Measurements from ENCODE around the gene RNU6-9. TPM values are rescaled to one million over a fixed set of nuclear protein-coding genes. Genes with fewer than 3 reads are reported as not detected.
"Not testable (repeated sequence)": the region's sequence is repeated elsewhere in the genome, so short reads cannot be mapped to it uniquely, and the experiment has no call there.

RNU6-9 gene
- total and polyA plus RNA-seq, 2 donors (not counting 1 experiment from before 2014, with no cell fraction given) = not detected

DNA sequence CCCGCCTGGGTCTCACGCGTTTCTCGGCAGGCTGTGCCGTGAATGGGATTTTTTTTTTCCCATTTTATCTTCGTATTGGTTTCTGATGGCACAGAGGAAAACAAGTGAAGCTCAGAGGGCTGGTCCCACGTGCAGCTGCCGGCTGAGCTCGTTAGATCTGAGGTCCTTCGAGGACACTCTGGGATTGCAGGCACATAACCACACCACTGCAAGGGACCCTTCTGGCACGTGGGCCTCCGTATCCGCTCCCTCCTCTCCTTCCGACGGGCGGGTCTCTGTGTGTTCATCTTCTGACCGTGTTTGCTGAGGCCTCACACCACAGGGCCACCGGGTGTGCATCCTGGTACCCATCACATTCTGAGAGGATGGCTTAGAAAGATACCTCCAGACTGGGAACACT lies 17.2 kb upstream of the RNU6-9 start:
- H3K27me3 ChIP-seq (replicated peaks in 1 of 4; ENCODE audit: control extremely low read depth in 1 of 4, control insufficient read depth in 3 of 4, insufficient read depth in 4 of 4, low read length in 3 of 4) = no peaks in the 10 kb centered on the region
- no peak overlapping the region for H3K4me3 Mint-ChIP-seq
- ChIA-PET CTCF (interaction anchor here (0.8 to 2.1 kb wide), 2 partner anchors 12 to 31 kb away, joined by 3 to 6 read pairs; no protein-coding TSS in a partner anchor), POLR2A (no interaction called here)
- H3K4me1 Mint-ChIP-seq = peaks cover 9% of the 10 kb centered on the region
- intact Hi-C loops (cut with micrococcal nuclease) = no loop called here
- peaks cover 0 to 18% of the 10 kb centered on the region in 2 experiments for H3K36me3 ChIP-seq (replicated peaks in 1 of 2; ENCODE audit: control extremely low read depth in 1 of 2, control insufficient read depth in 1 of 2, extremely low read depth in 1 of 2, insufficient read depth in 2 of 2, low read length in 1 of 2)
- H2AFZ ChIP-seq (ENCODE audit: insufficient read depth, low read depth, low read length, poor library complexity, severe bottlenecking) = no peak overlapping the region
- peaks cover 0 to 3% (median 0%) of the 10 kb centered on the region in 3 donors for H3K9me3 ChIP-seq (ENCODE audit: control extremely low read depth in 1 of 3, control insufficient read depth in 2 of 3, insufficient read depth in 1 of 3, low read length in 2 of 3)
- no peak overlapping the region for H3K27ac Mint-ChIP-seq
- ATAC-seq (ENCODE audit: low read depth) = no peak
- WGBS (ENCODE audit: insufficient coverage) = 96% methylated on average over 17 of the region's 18 CpGs
- no peaks in the 10 kb centered on the region for H3K9me3 Mint-ChIP-seq (ENCODE audit: insufficient read depth)
- H3K4me1 ChIP-seq (ENCODE audit: control insufficient read depth in 2 of 2, insufficient read depth in 2 of 2, low read length in 2 of 2) = peaks cover 8 to 17% of the 10 kb centered on the region in 2 donors
- no peaks in the 10 kb centered on the region for H3K27me3 Mint-ChIP-seq
- no peak for TF ChIP-seq EZH2 (IDR thresholded peaks at IDR 0.05; ENCODE audit: borderline replicate concordance, insufficient read depth, low read depth, low read length, poor library complexity, severe bottlenecking)
- DNase-seq = no peak
- H4K20me1 ChIP-seq (ENCODE audit: control insufficient read depth, insufficient read depth, low read length, poor library complexity, severe bottlenecking) = peaks cover 25% of the 10 kb centered on the region
- H3K79me2 ChIP-seq (ENCODE audit: control insufficient read depth, insufficient read depth, low read length) = peaks cover 13% of the 10 kb centered on the region
- no peak overlapping the region for H3K4me3 ChIP-seq (ENCODE audit: control extremely low read depth in 1 of 5, extremely low read depth in 1 of 5, insufficient read depth in 1 of 5, low read depth in 2 of 5, low read length in 4 of 5)
- no peak overlapping the region for H3K27ac ChIP-seq (ENCODE audit: low read length in 2 of 2)
- H3K4me2 ChIP-seq (replicated peaks; ENCODE audit: low read depth, low read length, poor library complexity, severe bottlenecking) = no peak overlapping the region
- no peak overlapping the region for H3K9ac ChIP-seq (ENCODE audit: low read length)

DNA sequence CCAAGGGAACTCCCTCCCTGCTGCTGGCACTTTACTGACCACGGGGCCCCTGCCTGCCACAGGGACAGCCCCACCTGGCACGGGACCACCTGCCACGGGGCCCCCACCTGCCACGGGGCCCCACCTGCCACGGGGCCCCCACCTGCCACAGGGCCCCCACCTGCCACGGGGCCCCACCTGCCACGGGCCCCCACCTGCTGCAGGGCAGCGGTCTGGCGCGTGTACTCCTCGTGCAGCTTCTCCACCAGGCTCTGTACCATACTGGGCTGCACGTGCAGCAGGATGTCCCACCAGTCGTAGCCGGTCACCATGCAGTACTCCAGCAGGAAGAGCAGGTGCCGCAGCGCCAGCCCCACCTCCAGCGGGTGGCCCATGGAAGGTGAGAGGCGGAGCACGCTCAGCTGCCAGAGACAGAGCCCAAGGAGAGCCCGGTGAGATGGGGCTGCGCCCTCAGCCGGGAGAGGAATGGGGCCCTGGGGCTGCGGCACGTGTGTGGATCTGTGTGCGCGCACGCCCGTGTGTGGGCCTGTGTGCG lies 16.4 kb upstream of the RNU6-9 start:
- ChIA-PET CTCF (interaction anchor here (2.1 kb wide), 1 partner anchor 30 kb away, joined by 6 read pairs; no protein-coding TSS in a partner anchor), POLR2A (interaction anchor here (0.6 kb wide), 1 partner anchor 499 kb away, joined by 11 read pairs; no protein-coding TSS in a partner anchor)
- Histone ChIP-seq H3K27ac (ENCODE audit: low read length in 2 of 2) (no peak overlapping the region), H3K9ac (ENCODE audit: low read length) (no peak overlapping the region), H3K4me2 (replicated peaks; ENCODE audit: low read depth, low read length, poor library complexity, severe bottlenecking) (no peak overlapping the region), H3K4me1 (ENCODE audit: control insufficient read depth in 2 of 2, insufficient read depth in 2 of 2, low read length in 2 of 2) (peaks cover 8 to 16% of the 10 kb centered on the region in 2 donors), H3K27me3 (replicated peaks in 1 of 4; ENCODE audit: control extremely low read depth in 1 of 4, control insufficient read depth in 3 of 4, insufficient read depth in 4 of 4, low read length in 3 of 4) (no peaks in the 10 kb centered on the region), H4K20me1 (ENCODE audit: control insufficient read depth, insufficient read depth, low read length, poor library complexity, severe bottlenecking) (peaks cover 32% of the 10 kb centered on the region), H3K4me3 (ENCODE audit: control extremely low read depth in 1 of 5, extremely low read depth in 1 of 5, insufficient read depth in 1 of 5, low read depth in 2 of 5, low read length in 4 of 5) (no peak overlapping the region), H2AFZ (ENCODE audit: insufficient read depth, low read depth, low read length, poor library complexity, severe bottlenecking) (no peak overlapping the region), H3K79me2 (ENCODE audit: control insufficient read depth, insufficient read depth, low read length) (peaks cover 20% of the 10 kb centered on the region), H3K36me3 (replicated peaks in 1 of 2; ENCODE audit: control extremely low read depth in 1 of 2, control insufficient read depth in 1 of 2, extremely low read depth in 1 of 2, insufficient read depth in 2 of 2, low read length in 1 of 2) (peaks cover 0 to 23% of the 10 kb centered on the region in 2 experiments), H3K9me3 (ENCODE audit: control extremely low read depth in 1 of 3, control insufficient read depth in 2 of 3, insufficient read depth in 1 of 3, low read length in 2 of 3) (peaks cover 0 to 3% (median 0%) of the 10 kb centered on the region in 3 donors)
- Mint-ChIP-seq H3K9me3 (ENCODE audit: insufficient read depth) (no peaks in the 10 kb centered on the region), H3K27ac (no peak overlapping the region), H3K4me3 (no peak overlapping the region), H3K4me1 (peaks cover 7% of the 10 kb centered on the region), H3K27me3 (no peaks in the 10 kb centered on the region)
- intact Hi-C loops (cut with micrococcal nuclease) = no loop called here
- ATAC-seq (ENCODE audit: low read depth) (no peak), DNase-seq (no peak)
- TF ChIP-seq EZH2 (IDR thresholded peaks at IDR 0.05; ENCODE audit: borderline replicate concordance, insufficient read depth, low read depth, low read length, poor library complexity, severe bottlenecking) = no peak
- TF ChIP-seq, protein P1, sequence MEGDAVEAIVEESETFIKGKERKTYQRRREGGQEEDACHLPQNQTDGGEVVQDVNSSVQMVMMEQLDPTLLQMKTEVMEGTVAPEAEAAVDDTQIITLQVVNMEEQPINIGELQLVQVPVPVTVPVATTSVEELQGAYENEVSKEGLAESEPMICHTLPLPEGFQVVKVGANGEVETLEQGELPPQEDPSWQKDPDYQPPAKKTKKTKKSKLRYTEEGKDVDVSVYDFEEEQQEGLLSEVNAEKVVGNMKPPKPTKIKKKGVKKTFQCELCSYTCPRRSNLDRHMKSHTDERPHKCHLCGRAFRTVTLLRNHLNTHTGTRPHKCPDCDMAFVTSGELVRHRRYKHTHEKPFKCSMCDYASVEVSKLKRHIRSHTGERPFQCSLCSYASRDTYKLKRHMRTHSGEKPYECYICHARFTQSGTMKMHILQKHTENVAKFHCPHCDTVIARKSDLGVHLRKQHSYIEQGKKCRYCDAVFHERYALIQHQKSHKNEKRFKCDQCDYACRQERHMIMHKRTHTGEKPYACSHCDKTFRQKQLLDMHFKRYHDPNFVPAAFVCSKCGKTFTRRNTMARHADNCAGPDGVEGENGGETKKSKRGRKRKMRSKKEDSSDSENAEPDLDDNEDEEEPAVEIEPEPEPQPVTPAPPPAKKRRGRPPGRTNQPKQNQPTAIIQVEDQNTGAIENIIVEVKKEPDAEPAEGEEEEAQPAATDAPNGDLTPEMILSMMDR (IDR thresholded peaks at IDR 0.05) = no peak
- 90% methylated on average over 29 of the region's 29 CpGs for WGBS (ENCODE audit: insufficient coverage)

DNA sequence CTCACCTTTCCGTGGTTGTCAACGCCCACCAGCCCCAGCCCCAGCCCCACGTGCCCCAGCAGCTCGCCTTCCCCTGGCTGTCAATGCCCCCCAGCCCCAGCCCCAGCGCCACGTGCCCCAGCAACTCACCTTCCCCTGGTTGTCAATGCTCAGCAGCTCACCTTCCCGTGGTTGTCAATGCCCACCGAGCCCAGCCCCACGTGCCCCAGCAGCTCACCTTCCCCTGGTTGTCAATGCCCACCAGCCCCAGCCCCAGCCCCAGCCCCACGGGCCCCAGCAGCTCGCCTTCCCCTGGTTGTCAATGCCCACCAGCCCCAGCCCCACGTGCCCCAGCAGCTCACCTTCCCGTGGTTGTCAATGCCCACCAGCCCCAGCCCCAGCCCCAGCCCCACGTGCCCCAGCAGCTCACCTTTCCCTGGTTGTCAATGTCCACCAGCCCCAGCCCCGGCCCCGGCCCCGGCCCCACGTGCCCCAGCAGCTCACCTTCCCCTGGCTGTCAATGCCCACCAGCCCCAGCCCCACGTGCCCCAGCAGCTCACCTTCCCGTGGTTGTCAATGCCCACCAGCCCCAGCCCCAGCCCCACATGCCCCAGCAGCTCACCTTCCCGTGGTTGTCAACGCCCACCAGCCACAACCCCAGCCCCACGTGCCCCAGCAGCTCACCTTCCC lies 15.2 kb upstream of the RNU6-9 start:
- not testable (repeated sequence) for H3K9me3 ChIP-seq (ENCODE audit: control extremely low read depth in 1 of 3, control insufficient read depth in 2 of 3, insufficient read depth in 1 of 3, low read length in 2 of 3)

More for the DNA sequence above, 15.2 kb upstream of the RNU6-9 start:
- H3K36me3 ChIP-seq (replicated peaks in 1 of 2; ENCODE audit: control extremely low read depth in 1 of 2, control insufficient read depth in 1 of 2, extremely low read depth in 1 of 2, insufficient read depth in 2 of 2, low read length in 1 of 2) = peaks cover 0 to 35% of the 10 kb centered on the region in 2 experiments
- H3K27ac Mint-ChIP-seq; H3K27me3 Mint-ChIP-seq; H3K27me3 ChIP-seq (replicated peaks in 1 of 4; ENCODE audit: control extremely low read depth in 1 of 4, control insufficient read depth in 3 of 4, insufficient read depth in 4 of 4, low read length in 3 of 4); H3K4me1 ChIP-seq (ENCODE audit: control insufficient read depth in 2 of 2, insufficient read depth in 2 of 2, low read length in 2 of 2); H3K4me3 Mint-ChIP-seq; H3K27ac ChIP-seq (ENCODE audit: low read length in 2 of 2); H3K9ac ChIP-seq (ENCODE audit: low read length); DNase-seq; H3K4me2 ChIP-seq (replicated peaks; ENCODE audit: low read depth, low read length, poor library complexity, severe bottlenecking); H3K4me3 ChIP-seq (ENCODE audit: control extremely low read depth in 1 of 5, extremely low read depth in 1 of 5, insufficient read depth in 1 of 5, low read depth in 2 of 5, low read length in 4 of 5); H3K9me3 Mint-ChIP-seq (ENCODE audit: insufficient read depth); H2AFZ ChIP-seq (ENCODE audit: insufficient read depth, low read depth, low read length, poor library complexity, severe bottlenecking); H3K4me1 Mint-ChIP-seq; ATAC-seq (ENCODE audit: low read depth); intact Hi-C loops (cut with micrococcal nuclease): not testable (repeated sequence)
- 94% methylated on average over 11 of the region's 23 CpGs for WGBS (ENCODE audit: insufficient coverage)
- CTCF ChIA-PET = interaction anchor here (1.0 kb wide), 1 partner anchor 22 kb away, joined by 3 read pairs; no protein-coding TSS in a partner anchor
- POLR2A ChIA-PET = interaction anchor here (0.6 to 1.4 kb wide), 4 partner anchors 15 to 196 kb away, joined by 3 to 10 read pairs (median 4); no protein-coding TSS in a partner anchor
- peaks cover 33% of the 10 kb centered on the region for H3K79me2 ChIP-seq (ENCODE audit: control insufficient read depth, insufficient read depth, low read length)
- H4K20me1 ChIP-seq (ENCODE audit: control insufficient read depth, insufficient read depth, low read length, poor library complexity, severe bottlenecking) = peaks cover 37% of the 10 kb centered on the region

All from B cell (primary cell).